Aorta (tissue), 5 donors: Measurements from ENCODE around the gene GALNT10. TPM values are rescaled to one million over a fixed set of nuclear protein-coding genes. Genes with fewer than 3 reads are reported as not detected.

ENCODE experiments used
- ATAC-seq: fragments of 200-7000 bp; cut with Tn5 transposase; one replicate; pipeline ENCODE4 v1.9.1; 2022; ENCODE audit warnings: moderate library complexity; ENCODE audit not compliant: low FRiP score
- DNase-seq, 2 donors: peaks; one replicate each; pipeline ENCODE4 v3.0.0-alpha.2; 2020
- H3K27ac ChIP-seq, 2 donors: one replicate each; pipeline ENCODE4 v1.5.1; 2013; ENCODE audit warnings: low read length in 2 of 2, mild to moderate bottlenecking in 2 of 2, moderate library complexity in 2 of 2, control low read depth in 1 of 2, inconsistent platforms in 1 of 2, low read depth in 1 of 2
- H3K27me3 ChIP-seq, 2 donors: one replicate each; pipeline ENCODE4 v1.6.1; 2013; ENCODE audit warnings: control low read depth in 1 of 2, low read length in 1 of 2, mild to moderate bottlenecking in 1 of 2, moderate library complexity in 1 of 2; ENCODE audit not compliant: insufficient read depth in 2 of 2, control insufficient read depth in 1 of 2
- H3K36me3 ChIP-seq, 2 donors: one replicate each; pipeline ENCODE4 v1.6.1; 2013; ENCODE audit warnings: control low read depth in 1 of 2, low read length in 1 of 2, mild to moderate bottlenecking in 1 of 2; ENCODE audit not compliant: insufficient read depth in 2 of 2, control insufficient read depth in 1 of 2
- H3K4me1 ChIP-seq, 2 donors: one replicate each; pipeline ENCODE4 v1.6.1; 2013; ENCODE audit warnings: low read length in 2 of 2, control low read depth in 1 of 2, mild to moderate bottlenecking in 1 of 2, moderate library complexity in 1 of 2; ENCODE audit not compliant: insufficient read depth in 2 of 2, control insufficient read depth in 1 of 2
- H3K4me3 ChIP-seq, 2 donors: one replicate each; pipeline ENCODE4 v1.5.1; 2013; ENCODE audit warnings: low read length in 2 of 2, control low read depth in 1 of 2, mild to moderate bottlenecking in 1 of 2
- H3K9me3 ChIP-seq: one replicate; pipeline ENCODE4 v1.6.1; 2013; ENCODE audit warnings: mild to moderate bottlenecking, low read length; ENCODE audit not compliant: control insufficient read depth
- WGBS, 2 donors: extraction: QIAGEN DNeasy Blood & Tissue Kit; methylation state at CpG; one replicate each; pipeline ENCODE4 v1.1.7; 2013; 5-methylcytosine and 5-hydroxymethylcytosine counted together
- intact Hi-C, 2 donors: fragments of 100-400 bp; cut with DNase I; formaldehyde crosslinking; loops; one replicate each; pipeline versions ENCODE4 v1.14.2 to v1.15.0; 2022
- polyA plus RNA-seq, 2 donors: library from polyadenylated mRNA; stranded (reverse); fragments of 200-250 nt; gene quantifications; one replicate each; pipeline ENCODE4 v1.2.3, GENCODE V29; 2013
- total RNA-seq, 2 donors: library from RNA; stranded (reverse); fragmentation: NEBNext Ultra II Directional; extraction: Animal tissue kit (Norgen Biotek cat#: 25700); gene quantifications; one replicate each; pipeline ENCODE4 v1.2.1, GENCODE V29; 2021
- donor health status: healthy with polysubstance abuse.
- donor health status: Bipolar disorder and iron deficiency.
- donor health status: DM: no; HTN: no; CAD: no.
- donor health status: DM: no; HTN: no; CAD: no.
- donor health status: DM: yes; HTN: yes; CAD: no.

Gene GALNT10
- total and polyA plus RNA-seq, 4 donors, result 9.1 to 44.2 (median 26.7) TPM

GRCh38 chr5:154371687-154372086 lies 181.2 kb downstream of the GALNT10 start:
- Histone ChIP-seq H3K4me1 (peaks cover 2 to 6% of the 10 kb centered on the region in 2 donors), H3K9me3 (no peaks in the 10 kb centered on the region), H3K36me3 (peaks cover 0 to 3% of the 10 kb centered on the region in 2 donors), H3K27ac (peak overlapping the region in 1 of 2 donors; percentile 60), H3K27me3 (no peaks in the 10 kb centered on the region), H3K4me3 (no peak overlapping the region)
- 39 to 51% methylated on average over 3 of the region's 3 CpGs for WGBS, 2 donors
- intact Hi-C loops, result loop anchor here in 1 of 2 donors (5.0 kb wide), 2 partner anchors 64 to 84 kb away; no protein-coding TSS in a partner anchor
- DNase-seq (no peak), ATAC-seq (peak; percentile 50)

GRCh38 chr5:154372661-154373060 lies 182.1 kb downstream of the GALNT10 start:
- intact Hi-C loops, result loop anchor here in 1 of 2 donors (5.0 kb wide), 2 partner anchors 65 to 85 kb away; no protein-coding TSS in a partner anchor
- Histone ChIP-seq H3K27ac (no peak overlapping the region), H3K4me1 (peaks cover 2 to 3% of the 10 kb centered on the region in 2 donors), H3K9me3 (no peaks in the 10 kb centered on the region), H3K4me3 (no peak overlapping the region), H3K36me3 (peaks cover 0 to 6% of the 10 kb centered on the region in 2 donors), H3K27me3 (no peaks in the 10 kb centered on the region)
- DNase-seq, result no peak
- 91 to 94% methylated on average over 5 of the region's 5 CpGs for WGBS, 2 donors
- no peak for ATAC-seq

DNA sequence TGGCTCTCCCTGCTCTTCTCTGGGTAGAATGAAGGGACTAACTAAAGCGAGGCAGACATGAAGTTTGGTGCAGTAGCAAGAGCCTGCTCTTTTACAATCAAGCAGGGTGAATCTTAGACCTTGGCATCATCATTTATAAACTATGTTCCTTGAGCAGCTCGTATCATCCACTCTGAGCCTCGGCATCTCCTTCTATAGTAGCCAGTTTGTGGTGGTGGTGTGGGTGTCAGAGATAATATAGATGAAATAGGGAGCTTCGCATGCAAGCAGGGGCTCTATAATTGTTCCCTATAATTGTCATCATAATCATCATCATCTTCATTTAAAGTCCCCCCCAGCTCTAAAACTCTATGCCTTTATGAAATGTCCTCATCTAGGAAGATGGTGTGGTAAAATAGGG lies 182.8 kb downstream of the GALNT10 start:
- no peak for DNase-seq
- intact Hi-C loops, result loop anchor here in 1 of 2 donors (5.0 kb wide), 2 partner anchors 66 to 86 kb away; no protein-coding TSS in a partner anchor
- no peaks in the 10 kb centered on the region for H3K27me3 ChIP-seq
- H3K4me1 ChIP-seq, result peaks cover 2 to 3% of the 10 kb centered on the region in 2 donors
- ATAC-seq, result no peak
- no peak overlapping the region for H3K27ac ChIP-seq
- H3K4me3 ChIP-seq, result no peak overlapping the region
- H3K9me3 ChIP-seq, result no peaks in the 10 kb centered on the region
- WGBS, 2 donors, result 96 to 98% methylated on average over 4 of the region's 4 CpGs
- peaks cover 3 to 8% of the 10 kb centered on the region in 2 donors for H3K36me3 ChIP-seq

- Histone ChIP-seq H3K36me3 (peaks cover 3 to 10% of the 10 kb centered on the region in 2 donors), H3K9me3 (no peaks in the 10 kb centered on the region), H3K27me3 (no peaks in the 10 kb centered on the region), H3K4me3 (no peak overlapping the region), H3K4me1 (peaks cover under 1 to 2% of the 10 kb centered on the region in 2 donors), H3K27ac (no peak overlapping the region)
- no peak for DNase-seq
- ATAC-seq, result no peak
- intact Hi-C loops, result loop anchor here in 1 of 2 donors (5.0 kb wide), 2 partner anchors 66 to 86 kb away; no protein-coding TSS in a partner anchor
- 92 to 94% methylated on average over 8 of the region's 8 CpGs for WGBS, 2 donors
These were observed 183.2 kb downstream of the GALNT10 start for GRCh38 chr5:154373729-154374179.

- no peak overlapping the region for H3K4me3 ChIP-seq
- DNase-seq (no peak), ATAC-seq (no peak)
- H3K36me3 ChIP-seq, result peaks cover 3 to 10% of the 10 kb centered on the region in 2 donors
- no peak overlapping the region for H3K27ac ChIP-seq
- 96% methylated on average over 4 of the region's 4 CpGs for WGBS, 2 donors
- peaks cover 0 to 2% of the 10 kb centered on the region in 2 donors for H3K4me1 ChIP-seq
- no peaks in the 10 kb centered on the region for H3K9me3 ChIP-seq
- intact Hi-C loops, result loop anchor here in 1 of 2 donors (5.0 kb wide), 2 partner anchors 67 to 87 kb away; no protein-coding TSS in a partner anchor
- no peaks in the 10 kb centered on the region for H3K27me3 ChIP-seq
These were observed 183.7 kb downstream of the GALNT10 start for GRCh38 chr5:154374264-154374663.

DNA sequence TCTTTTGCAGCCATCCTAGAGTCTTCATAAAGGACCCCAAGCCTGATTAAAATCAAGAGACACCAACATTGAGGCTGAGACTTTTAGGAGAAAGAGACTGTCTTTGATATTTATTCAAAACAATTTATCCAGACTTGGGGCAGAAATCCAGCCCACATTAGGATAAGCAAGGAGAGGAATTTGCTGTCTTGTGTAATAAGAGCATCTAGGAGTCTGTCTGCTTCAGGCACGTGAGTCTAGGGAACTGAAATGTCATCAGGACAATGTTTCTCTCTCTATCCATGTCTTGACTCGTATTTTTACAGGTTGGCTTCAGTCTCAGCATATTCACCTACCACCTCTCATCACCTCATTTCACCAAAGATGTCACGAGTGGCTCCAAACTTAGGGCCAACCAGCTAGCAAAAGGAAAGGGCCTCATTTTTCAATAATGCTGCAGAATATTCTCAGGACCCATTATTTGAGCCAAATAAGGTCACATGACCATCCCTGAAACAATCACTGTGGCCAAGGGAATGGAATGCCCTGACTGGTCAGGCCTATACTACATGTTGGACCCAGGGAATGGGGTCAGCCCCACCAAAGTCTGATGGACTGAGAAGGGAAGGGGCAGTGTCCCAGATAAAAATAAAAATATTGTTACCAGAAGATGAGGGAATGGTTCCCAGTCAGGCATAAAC lies 184.9 kb downstream of the GALNT10 start:
- ATAC-seq, result no peak
- no peak for DNase-seq
- Histone ChIP-seq H3K4me3 (no peak overlapping the region), H3K4me1 (peaks cover 0 to 2% of the 10 kb centered on the region in 2 donors), H3K36me3 (peaks cover 3 to 10% of the 10 kb centered on the region in 2 donors), H3K9me3 (no peaks in the 10 kb centered on the region), H3K27ac (no peak overlapping the region), H3K27me3 (no peaks in the 10 kb centered on the region)
- 89 to 90% methylated on average over 3 of the region's 3 CpGs for whole genome bisulfite sequencing, 2 donors
- intact Hi-C loops, result no loop called here

DNA sequence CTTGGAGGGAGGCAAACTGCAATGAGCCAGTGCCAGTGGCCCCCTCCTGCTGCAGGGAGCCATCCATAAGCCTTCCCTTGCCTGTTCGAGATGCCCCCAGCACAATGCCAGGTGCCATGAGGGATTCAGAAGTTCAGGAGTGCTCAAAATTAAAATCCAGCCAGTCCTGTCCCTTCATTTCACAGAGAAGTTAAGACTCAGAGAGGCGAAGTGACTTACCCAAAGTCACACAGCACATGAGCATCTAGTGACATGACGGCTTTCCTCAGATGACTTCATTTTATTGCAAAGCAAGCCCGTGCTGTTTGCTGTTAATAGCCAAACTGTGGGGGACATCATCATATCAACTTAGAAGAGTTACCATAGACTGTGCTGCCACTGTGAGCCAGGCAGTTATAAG lies 185.9 kb downstream of the GALNT10 start:
- WGBS, 2 donors, result 72 to 81% methylated on average over 4 of the region's 4 CpGs
- no peak for DNase-seq
- intact Hi-C loops, result no loop called here
- H3K27ac ChIP-seq, result no peak overlapping the region
- H3K4me3 ChIP-seq, result no peak overlapping the region
- H3K27me3 ChIP-seq, result no peaks in the 10 kb centered on the region
- no peaks in the 10 kb centered on the region for H3K9me3 ChIP-seq
- no peak for ATAC-seq
- H3K36me3 ChIP-seq, result peaks cover 3 to 15% of the 10 kb centered on the region in 2 donors
- H3K4me1 ChIP-seq, result no peaks in the 10 kb centered on the region

GRCh38 chr5:154377754-154378533 lies 187.4 kb downstream of the GALNT10 start:
- 88 to 91% methylated on average over 4 of the region's 4 CpGs for WGBS, 2 donors
- H3K27ac ChIP-seq, result no peak overlapping the region
- H3K4me3 ChIP-seq, result no peak overlapping the region
- H3K9me3 ChIP-seq, result no peaks in the 10 kb centered on the region
- peaks cover 5 to 15% of the 10 kb centered on the region in 2 donors for H3K36me3 ChIP-seq
- DNase-seq, result no peak
- intact Hi-C loops, result no loop called here
- no peaks in the 10 kb centered on the region for H3K27me3 ChIP-seq
- H3K4me1 ChIP-seq, result no peaks in the 10 kb centered on the region
- no peak for ATAC-seq
